AG04449 (cell line): ENCODE data around the gene ZNF672.
"Not testable (repeated sequence)": the region's sequence is repeated elsewhere in the genome, so short reads cannot be mapped to it uniquely, and the experiment has no call there.

ENCODE experiments used
- CTCF ChIA-PET: fragments of 350-600 bp; formaldehyde crosslinking; extraction: SDS; loops from one replicate; lab custom pipeline; 2021; ENCODE audit warnings: antibody characterized with exemption; lab: Yijun Ruan, JAX
- POLR2A ChIA-PET: fragments of 400-600, 350-600 bp; formaldehyde crosslinking; extraction: SDS; loops from one replicate; lab custom pipeline; 2020; ENCODE audit warnings: antibody characterized with exemption, inconsistent platforms; lab: Yijun Ruan, JAX
- DNase-seq: peaks from one replicate; pipeline ENCODE4 v3.0.0-alpha.2; 2010; ENCODE audit warnings: low read depth, low spot score
- H3K4me3 ChIP-seq: 2 replicates; pipeline ENCODE4 v1.5.1; 2011; ENCODE audit warnings: low read depth, mild to moderate bottlenecking, control low read depth, low read length
- CTCF ChIP-seq: IDR thresholded peaks from one replicate; pipeline ENCODE4 v1.5.1; 2011; ENCODE audit warnings: mild to moderate bottlenecking, moderate library complexity, low read length, control low read depth, inconsistent platforms; ENCODE audit not compliant: insufficient read depth; ENCODE audit errors: missing control alignments

Gene ZNF672

DNA sequence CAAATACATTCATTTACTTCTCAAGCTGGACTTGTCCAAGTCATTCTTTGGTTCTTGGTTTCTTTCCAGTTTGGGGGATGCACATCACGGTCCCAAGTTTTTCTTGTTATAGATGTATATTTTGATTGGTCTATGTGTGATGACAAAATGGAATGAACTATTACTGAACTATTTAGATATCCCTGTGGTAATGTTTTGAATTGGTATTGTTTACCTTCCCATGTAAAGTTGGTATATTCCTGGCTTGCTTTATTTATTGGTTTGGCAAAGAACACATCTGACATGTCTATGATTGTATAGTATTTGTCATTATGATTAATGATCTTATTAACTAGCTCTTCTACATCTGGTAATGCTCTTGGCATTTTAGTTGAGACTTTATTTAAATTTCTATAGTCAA is 43.2 kb downstream of the ZNF672 start:
- TF ChIP-seq CTCF, result no peak
- CTCF ChIA-PET, result interaction anchor here (0.8 kb wide), 1 partner anchor 11 kb away, joined by 3 read pairs; no protein-coding TSS in a partner anchor
- no peak overlapping the region for H3K4me3 ChIP-seq
- DNase-seq, result no peak
- POLR2A ChIA-PET, result no interaction called here

DNA sequence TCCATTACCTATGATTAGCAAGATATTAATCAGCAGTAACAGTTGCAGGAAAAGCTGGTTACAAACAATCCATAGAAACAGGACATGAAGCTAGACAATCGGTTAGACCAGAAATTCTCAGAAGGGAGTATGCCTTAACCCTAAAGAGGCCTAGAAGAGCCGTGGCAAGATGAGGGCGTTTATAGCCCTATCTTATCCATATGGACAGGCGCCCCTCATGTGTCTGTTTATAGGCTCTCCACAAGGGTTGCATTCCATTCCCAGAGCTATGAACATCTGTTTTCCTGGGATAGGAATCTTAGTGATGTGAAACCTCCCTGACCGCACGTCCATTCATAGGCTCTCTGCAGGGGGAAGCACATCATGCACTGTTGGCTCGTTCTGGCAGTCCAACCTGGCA is 44.4 kb downstream of the ZNF672 start:
- DNase-seq, POLR2A ChIA-PET, H3K4me3 ChIP-seq: not testable (repeated sequence)
- CTCF ChIA-PET, result interaction anchor here (1.2 to 1.5 kb wide), 2 partner anchors 20 to 43 kb away, joined by 3 to 4 read pairs; no protein-coding TSS in a partner anchor

DNA sequence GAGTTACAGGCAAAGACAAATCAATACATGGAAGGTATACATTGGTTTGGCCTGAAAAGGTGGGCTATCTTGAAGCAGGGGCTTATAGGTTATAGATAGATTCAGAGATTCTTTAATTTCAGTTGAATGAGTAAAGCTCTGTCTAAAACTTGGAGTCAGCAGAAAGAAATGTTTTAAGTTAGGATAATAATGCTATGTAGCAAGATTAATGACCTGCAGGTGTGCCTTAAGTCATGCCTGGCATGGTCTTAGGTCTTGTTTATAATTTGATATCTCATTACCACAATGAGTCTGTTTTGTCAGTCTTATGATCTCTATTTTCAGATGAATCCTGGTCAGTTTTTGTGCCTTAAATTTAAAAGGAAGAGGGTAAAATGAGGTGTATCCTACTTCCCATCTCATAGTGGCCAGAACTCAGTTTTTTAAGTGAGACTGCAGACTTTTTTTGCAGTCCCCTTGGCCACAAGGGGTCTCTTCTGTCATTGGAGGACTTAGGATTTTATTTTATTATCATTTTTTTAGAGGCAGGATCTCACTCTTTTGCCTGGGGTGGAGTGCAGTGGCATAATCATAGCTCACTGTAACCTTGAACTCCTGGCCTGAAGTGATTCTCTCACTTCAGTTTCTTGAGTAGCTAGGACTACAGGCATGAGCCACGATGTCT is 46.7 kb downstream of the ZNF672 start:
- DNase-seq, result no peak
- POLR2A ChIA-PET, result no interaction called here
- TF ChIP-seq CTCF, result no peak
- no peak overlapping the region for H3K4me3 ChIP-seq
- CTCF ChIA-PET, result interaction anchor here (1.1 kb wide), 1 partner anchor 42 kb away, joined by 3 read pairs; no protein-coding TSS in a partner anchor

DNA sequence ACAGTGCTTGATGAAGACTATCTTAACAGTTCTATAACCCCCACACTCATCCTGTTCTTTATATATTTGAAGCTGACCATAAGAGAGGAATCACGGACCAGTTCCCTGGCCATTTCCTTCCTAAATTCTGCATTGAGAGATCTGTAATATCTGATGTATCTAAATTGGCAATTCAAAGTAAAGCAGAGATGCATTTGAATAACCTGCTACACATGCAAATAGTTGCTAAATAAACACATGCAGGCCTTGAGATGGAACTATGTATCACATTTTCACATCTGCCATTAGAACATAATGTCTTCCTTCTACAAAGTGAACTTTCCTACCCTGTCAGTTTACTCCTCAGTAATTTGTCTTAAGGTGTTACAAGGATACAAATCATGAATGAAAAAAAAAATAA is 47.6 kb downstream of the ZNF672 start:
- DNase-seq, result no peak
- H3K4me3 ChIP-seq, result no peak overlapping the region
- no peak for TF ChIP-seq CTCF
- POLR2A ChIA-PET, result no interaction called here
- CTCF ChIA-PET, result interaction anchor here (1.1 kb wide), 1 partner anchor 41 kb away, joined by 3 read pairs; no protein-coding TSS in a partner anchor

DNA sequence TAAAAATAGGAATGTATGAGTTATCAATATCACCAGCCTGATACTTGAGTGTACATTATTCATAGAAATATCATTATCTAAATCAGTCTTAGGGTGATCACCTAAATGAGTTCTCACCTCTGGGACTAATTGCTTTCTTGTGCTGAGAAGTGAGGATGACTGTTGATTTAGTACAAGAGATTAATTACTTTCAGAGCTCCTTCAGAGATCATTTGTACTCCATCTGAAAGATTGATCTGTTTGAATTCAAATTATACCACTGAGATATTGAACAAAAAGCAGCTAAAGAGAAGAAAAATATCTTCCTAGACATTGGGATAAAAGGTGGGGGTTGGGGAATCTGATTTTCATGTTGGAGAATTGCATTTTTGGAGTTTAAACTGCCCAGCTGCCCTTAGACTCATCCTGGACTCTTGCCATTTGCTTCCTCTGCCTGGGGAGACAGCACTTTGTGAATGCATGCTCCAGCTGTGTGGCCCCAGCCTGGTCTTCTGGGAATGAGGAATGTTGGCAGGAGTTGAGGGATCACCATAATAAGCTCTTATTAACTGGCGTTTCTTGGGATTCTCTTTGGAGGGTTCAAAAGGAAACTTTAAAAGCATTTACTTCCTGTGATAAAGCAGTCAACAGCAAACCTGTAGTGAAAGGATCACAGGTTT is 48.3 kb downstream of the ZNF672 start:
- H3K4me3 ChIP-seq, result no peak overlapping the region
- ChIA-PET POLR2A (interaction anchor here (0.7 kb wide), 1 partner anchor 20 kb away, joined by 3 read pairs; no protein-coding TSS in a partner anchor), CTCF (no interaction called here)
- no peak for TF ChIP-seq CTCF
- DNase-seq, result no peak

GRCh38 chr1:248889914-248890243 is 51.9 kb downstream of the ZNF672 start:
- POLR2A ChIA-PET, result not testable (repeated sequence)

DNA sequence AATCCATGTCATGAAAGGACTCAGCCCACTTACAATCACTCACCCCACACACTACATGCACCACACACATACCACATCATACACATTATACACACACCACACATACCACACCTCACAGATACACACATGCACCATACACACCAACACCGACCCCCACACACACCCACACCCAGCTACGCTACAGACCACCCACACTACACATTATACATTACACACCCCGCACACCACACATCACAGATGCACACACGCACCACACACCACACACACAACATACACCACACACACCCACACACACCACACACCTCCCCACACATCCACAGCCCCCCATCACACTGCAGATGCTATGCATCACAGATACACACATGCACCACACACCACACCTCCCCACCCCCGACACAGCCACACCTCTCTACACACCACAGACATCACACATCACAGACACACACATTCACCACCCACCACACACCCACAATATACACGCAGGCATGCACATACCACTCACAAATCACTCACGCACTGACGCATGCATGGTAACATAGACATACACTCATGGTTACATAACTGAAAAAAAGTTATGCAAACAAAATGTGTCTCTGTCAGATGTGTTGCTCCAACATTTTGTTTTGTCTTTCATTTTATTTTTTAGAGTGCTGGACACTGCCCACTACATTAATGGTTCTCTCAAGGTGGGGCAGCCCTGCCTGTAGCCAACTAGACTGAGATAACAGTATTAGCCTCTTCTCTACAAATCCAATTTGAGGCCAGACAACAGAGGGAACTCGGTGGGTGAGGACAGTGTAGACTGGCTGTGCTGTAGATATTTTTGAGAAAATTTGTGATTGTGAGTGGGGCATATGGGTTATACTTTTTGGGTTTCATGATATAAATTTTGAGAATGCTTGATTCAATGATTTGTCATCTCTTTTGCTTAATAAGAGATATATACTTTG is 52.8 kb downstream of the ZNF672 start:
- CTCF ChIA-PET, result no interaction called here
- POLR2A ChIA-PET, result no interaction called here
- TF ChIP-seq CTCF, result no peak
- no peak overlapping the region for H3K4me3 ChIP-seq
- no peak for DNase-seq

More at GRCh38 chr1:248889914-248890243, 51.9 kb downstream of the ZNF672 start:
- CTCF ChIA-PET, H3K4me3 ChIP-seq, DNase-seq: not testable (repeated sequence)
